HG02870 (cell line): ENCODE results near the gene PLPP7.

ENCODE experiments used
- ATAC-seq: cut with Tn5 transposase; IDR thresholded peaks from one replicate; pipeline ENCODE4 v1.9.1; 2021; ENCODE audit warnings: mild to moderate bottlenecking, moderate library complexity; ENCODE audit not compliant: unreplicated experiment

Gene PLPP7

DNA sequence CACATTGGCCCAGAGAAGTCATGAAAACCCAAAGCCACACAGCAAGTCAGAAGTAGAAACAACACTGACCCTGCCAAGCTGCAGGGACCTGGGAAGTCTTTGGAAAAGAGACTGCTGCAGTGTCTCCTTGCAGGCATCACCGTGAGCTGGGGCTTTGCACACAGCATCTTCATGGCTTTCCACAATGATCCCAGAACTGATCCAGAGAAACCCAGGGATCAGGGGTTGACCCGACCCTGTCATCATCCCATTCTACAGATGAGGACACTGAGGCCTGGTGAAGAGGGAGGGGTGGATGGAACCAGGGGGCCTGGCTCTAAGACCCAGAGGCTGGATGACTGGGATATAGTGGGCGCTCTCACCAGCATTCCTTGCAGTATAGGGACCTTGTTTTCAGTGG lies 8.9 kb upstream of the PLPP7 start:
- no peak for ATAC-seq

DNA sequence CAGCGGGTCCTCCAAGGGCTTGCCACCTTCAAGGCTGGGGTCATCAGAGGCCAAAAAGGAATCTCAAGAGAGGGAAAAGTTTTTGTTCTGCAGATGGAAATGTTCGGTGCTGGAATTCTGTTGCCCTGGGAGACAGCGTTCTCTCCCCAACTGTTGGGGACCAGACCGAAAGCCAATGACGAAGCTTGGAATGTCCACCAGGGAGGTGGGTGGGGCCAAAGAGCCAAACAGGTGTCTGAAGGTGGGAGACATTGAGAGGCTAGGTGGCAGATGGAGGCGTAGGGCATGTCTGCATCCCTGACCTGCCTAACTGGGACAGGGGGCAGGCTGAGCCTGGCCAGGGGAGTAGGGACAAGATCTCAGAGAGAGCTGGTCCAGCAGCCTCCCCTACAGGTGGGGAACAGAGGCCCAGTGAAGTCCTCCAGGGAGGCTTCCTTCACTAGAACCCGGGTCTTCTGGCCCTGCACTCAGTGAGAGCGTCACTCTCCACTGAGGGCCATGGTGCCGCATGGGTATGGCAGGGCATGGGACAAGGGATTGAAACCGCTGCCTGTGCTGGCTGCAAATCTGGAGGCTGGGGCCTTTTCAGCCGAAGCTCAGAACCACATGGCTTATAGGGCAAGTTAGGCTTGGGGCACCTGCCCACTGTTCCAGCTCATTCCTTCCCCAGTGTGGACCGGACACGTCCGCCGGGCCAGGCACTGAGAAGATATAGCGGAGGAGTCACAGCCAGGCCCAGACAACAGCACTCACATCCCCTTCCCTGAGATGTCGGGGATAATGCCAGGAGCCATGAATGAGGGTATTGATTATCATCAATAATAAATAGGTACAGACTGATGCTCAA lies 8.2 kb upstream of the PLPP7 start:
- ATAC-seq: no peak

GRCh38 chr9:131282175-131282574 lies 7.3 kb upstream of the PLPP7 start:
- ATAC-seq: no peak

DNA sequence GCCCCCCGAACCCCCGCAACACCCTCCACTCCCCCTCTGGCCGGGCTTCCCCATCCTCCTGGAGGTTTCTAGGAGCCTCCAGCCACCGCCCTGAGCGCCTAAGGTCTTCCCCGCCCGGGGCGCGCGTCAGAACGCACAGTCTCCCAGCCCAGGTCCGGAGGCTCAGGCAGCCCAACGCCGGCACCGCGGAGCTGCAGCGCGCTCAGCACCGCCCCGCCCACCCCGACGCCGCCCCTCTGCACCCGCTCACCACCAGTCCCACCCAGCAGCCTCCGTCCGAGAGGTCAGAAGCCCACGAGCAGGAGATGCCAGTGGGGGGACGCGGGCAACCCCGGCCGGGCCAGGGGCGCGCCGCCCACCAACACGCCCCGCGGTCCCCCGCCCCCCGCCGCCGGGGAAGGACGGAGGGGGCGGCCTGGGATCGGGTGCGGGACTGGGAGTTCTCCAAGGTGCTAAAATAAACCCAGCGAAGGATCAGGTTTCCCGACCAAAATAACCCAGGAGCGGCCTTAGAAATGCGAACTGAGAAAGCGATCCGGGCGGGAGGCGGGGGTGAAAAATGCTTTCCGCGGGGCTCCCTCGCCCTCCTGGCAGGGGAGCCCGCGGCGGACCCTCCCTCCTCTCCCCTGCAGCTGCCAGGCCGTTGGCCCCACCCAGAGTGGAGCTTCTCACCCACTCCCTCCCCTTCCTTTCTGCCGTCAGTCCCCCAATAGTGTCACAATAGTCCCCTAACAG lies 6.7 kb upstream of the PLPP7 start:
- ATAC-seq: no peak

- no peak for ATAC-seq
Measured at GRCh38 chr9:131284856-131285255, 4.7 kb upstream of the PLPP7 start.

DNA sequence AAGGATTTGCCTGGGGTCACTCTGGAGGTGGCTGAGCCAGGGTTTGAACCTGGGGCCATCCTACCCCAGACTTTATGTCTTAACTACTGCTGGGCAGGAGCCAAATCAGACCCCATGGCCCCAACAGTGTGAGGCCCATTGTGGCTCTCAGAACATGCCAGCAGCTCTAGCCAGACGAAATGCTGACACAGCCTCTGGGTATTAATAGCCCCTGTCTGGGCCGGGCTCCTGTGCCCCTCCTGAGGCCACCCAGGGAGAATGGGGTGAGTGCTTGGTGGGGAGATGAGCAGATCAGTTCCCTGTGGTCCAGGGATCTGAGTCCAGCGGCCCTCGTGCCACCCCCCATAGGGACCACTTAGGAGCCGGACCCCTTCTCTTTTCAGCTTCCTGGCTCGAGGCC lies 2.2 kb upstream of the PLPP7 start:
- no peak for ATAC-seq

DNA sequence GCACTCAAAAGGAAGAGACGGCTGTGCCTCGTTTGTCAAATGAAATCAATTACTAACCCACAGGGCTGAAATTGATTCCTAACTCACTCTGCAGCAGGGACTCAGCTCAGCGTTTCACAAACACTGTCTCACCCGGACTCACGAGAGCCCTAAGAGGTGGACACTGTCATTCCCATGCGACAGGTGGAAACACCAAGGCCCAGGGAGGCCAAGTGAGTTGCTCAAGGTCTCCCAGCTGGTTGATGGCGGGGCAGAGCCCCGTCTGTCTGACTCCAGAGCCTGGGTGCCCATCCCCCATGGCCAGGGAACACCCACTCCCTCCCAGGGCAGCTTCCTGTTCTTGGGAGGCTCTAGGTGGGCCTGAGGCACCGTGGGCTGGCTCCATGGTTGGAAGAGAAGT lies 1.3 kb upstream of the PLPP7 start:
- ATAC-seq: no peak

DNA sequence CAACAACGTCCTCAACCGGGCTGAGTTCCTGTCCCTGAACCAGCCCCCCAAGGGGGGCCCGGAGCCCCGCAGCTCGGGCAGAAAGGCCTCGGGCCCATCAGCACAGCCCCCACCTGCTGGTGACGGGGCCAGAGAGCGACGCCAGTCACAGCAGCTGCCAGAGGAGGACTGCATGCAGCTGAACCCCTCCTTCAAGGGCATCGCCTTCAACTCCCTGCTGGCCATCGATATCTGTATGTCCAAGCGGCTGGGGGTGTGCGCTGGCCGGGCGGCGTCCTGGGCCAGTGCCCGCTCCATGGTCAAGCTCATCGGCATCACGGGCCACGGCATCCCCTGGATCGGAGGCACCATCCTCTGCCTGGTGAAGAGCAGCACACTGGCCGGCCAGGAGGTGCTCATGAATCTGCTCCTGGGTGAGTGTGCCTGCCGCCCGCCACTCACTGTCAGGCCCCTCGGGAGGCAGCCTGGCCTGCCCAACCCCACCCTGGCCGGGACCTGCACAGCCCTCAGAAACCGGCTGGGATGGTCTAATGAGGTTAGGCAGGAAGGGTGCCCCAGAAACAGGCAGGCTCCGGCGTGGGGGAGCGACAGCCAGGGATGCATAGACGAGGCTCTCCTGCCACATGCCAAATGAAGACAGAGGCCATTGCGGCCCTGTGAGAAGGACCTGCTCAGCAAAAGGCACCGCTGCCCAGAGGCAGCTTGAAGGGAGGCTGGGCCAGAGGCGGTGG lies 678 bp downstream of the PLPP7 start:
- no peak for ATAC-seq

DNA sequence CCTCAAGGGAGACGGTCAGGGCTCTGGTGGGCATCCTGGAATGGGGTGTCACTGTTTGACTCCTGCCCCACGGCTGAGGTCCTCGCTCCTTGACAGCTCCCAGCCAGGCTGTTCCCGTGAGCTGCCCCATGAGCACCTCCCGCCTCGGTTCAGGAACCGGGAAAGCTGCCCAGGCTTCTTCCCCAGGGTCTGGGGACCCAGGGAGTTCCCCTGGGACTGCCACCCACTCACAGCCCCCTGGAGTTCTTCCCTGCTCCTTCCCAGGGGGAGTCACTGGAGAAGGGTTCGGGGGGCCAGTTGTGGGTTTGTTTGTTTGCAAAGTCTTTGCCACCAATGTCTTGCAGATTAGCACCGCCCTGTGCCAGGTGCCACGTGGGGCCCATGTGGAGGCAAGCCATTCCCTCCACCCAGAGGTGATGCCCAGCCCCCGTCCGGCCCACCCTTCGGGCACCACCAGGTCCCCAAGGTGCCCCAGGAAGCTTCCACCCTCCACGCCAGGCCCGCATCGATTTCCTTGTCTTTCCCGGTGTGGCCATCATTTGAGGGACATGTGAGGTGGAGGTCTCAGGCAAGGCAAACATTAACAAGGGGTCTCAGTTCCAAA lies 1.3 kb downstream of the PLPP7 start:
- no peak for ATAC-seq

GRCh38 chr9:131291795-131292315 lies 2.3 kb downstream of the PLPP7 start:
- no peak for ATAC-seq

DNA sequence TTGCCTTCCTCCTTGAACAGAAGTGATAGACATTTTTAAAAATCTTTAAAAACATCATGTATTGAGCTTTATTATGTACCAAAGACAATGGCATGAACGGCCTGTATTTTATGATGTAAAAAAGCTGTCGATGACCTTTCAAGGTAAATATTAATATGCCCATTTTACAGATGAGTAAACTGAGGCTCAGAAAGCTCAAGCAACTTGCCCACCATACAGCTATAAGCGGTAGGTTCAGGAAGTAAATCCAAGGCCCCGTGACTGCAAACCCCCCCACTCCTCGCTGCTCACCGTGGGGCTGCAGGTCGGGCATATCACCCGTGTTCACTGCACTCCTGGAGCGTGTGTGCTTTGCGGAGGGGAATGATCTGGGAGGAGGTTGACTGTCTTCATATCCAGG lies 3.4 kb downstream of the PLPP7 start:
- ATAC-seq: no peak

DNA sequence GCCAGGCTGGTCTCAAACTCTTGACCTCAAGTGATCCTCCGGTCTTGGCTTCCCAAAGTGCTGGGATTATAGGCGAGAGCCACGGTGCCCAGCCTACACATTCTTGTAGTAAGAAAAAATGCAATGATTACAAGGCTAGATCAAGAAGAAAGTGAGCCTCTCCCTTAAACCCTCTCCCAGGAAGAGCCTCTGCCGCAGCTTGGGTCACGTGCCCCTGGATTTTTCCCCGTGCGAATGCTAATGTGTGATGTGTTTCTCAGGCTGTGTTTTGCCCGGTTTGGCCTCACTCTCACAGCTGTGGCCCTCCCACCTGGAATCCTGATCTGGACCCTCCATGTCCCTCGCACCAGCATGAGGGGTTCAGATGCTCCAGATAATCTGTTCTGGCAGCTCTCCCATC lies 6.9 kb downstream of the PLPP7 start:
- no peak for ATAC-seq

DNA sequence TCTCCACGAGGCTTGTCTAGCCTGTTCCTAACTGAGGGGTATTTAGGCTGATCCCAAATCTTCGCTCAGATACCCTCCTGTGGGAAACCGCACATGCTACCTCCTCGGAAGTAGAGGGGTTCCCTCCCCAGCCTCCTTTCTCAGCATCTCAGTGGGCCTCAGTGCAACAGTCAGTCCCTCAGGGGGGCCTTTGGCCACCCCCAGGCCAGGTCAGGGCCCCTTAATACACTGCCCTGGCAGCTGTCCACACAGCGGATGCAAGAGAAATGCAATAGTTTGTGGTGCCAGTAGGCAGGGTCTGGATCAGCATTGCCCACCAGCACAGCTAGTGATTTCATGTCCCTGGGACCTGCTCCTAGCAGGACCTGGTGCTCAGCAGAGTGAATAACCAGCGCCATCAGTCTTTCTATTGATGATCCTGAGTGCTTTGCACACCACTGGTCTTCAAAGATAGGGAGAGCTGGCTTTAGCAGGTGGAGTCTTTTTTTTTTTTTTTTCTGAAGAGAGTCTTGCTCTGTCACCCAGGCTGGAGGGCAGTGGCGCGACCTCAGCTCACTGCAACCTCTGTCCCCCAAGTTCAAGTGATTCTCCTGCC lies 7.5 kb downstream of the PLPP7 start:
- no peak for ATAC-seq

- no peak for ATAC-seq
Measured at GRCh38 chr9:131297903-131298302, 8.4 kb downstream of the PLPP7 start.

GRCh38 chr9:131298341-131298740 lies 8.8 kb downstream of the PLPP7 start:
- ATAC-seq: no peak

DNA sequence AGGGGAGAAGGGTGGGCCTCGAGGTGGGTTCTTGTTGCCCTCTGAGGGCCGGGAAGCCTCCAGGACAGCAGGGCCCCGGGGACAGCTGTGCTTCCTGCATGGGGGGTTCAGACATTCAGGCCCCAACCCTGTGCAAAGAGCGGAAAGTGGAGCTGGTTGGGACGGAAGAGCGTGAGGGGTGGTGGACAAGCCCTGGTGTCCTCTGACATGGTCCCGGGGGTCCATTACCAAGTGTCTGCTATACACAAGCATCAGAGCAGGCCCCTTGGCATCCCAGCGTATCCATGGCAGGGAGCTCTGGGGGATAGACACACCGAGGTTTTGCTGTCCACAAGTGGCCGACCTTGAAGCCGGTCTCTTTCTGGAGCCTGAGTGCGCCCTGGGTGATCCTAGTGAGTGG lies 9.3 kb downstream of the PLPP7 start:
- ATAC-seq: no peak

GRCh38 chr9:131299346-131299960 lies 9.9 kb downstream of the PLPP7 start:
- no peak for ATAC-seq

- ATAC-seq: no peak
Measured at GRCh38 chr9:131299961-131300347, 10.4 kb downstream of the PLPP7 start.

DNA sequence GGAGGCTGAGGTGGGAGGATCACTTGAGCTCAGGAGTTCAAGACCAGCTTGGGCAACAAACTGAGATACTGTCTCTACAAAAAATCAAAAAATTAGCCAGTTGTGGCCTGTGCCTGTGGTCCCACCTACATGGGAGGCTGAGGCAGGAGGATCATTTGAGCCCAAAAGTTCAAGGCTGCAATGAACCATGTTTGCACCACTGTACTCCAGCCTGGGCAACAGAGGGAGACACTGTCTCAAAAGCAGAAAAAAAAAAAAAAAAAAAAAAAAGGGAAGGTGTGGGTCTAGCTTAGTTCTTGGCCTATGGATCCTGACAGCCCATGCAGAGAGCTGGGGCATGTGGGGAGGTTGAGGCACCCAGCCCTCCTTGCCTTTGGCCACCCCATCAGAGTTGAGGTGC lies 10.9 kb downstream of the PLPP7 start:
- ATAC-seq: no peak
